PC-9 (cell line): ENCODE measurements around the gene RNU6-1. TPM values are rescaled to one million over a fixed set of nuclear protein-coding genes. Genes with fewer than 3 reads are reported as not detected.
A peak's percentile ranks its signal among the peaks of the same experiment; 100 is the strongest.

Source experiments
- BruUV-seq: library from RNA; stranded (reverse); fragments of 400-500 nt; replicated peaks from 2 replicates; lab custom pipeline; 2021; lab: Mats Ljungman, UMichigan
- CTCF ChIA-PET: fragments of 300-600 bp; sonication (Branson Sonifier 250); formaldehyde crosslinking; loops from one replicate; lab custom pipeline; 2022; ENCODE audit warnings: antibody characterized with exemption; lab: Charles Lee
- POLR2A ChIA-PET: fragments of 300-600 bp; sonication (Branson Sonifier 250); formaldehyde crosslinking; loops from one replicate; lab custom pipeline; 2022; ENCODE audit warnings: antibody characterized with exemption; ENCODE audit not compliant: unreplicated experiment; lab: Charles Lee
- DNase-seq, 2 experiments: peaks; one replicate each; pipeline versions ENCODE4 v3.0.0 to v3.0.0-alpha.2; 2015 to 2022; ENCODE audit warnings: mixed read lengths in 1 of 2
- H2AFZ ChIP-seq: fragments of 200-600 bp; sonication (generic); 2 replicates; pipeline ENCODE4 v1.8.1; 2017; ENCODE audit warnings: antibody characterized with exemption
- H3F3A ChIP-seq: fragments of 200-600 bp; sonication (generic); 2 replicates; pipeline ENCODE4 v1.8.1; 2017; ENCODE audit warnings: antibody characterized with exemption, mild to moderate bottlenecking, low read depth; ENCODE audit not compliant: insufficient read depth
- H3K27ac ChIP-seq: fragments of 200-600 bp; sonication (generic); 2 replicates; pipeline ENCODE4 v1.6.1; 2016; ENCODE audit warnings: mixed run types
- H3K27me3 ChIP-seq: fragments of 200-600 bp; sonication (generic); 2 replicates; pipeline ENCODE4 v1.6.1; 2016; ENCODE audit warnings: low read depth, mixed run types; ENCODE audit not compliant: insufficient read depth
- H3K36me3 ChIP-seq: fragments of 200-600 bp; sonication (generic); 2 replicates; pipeline ENCODE4 v1.6.1; 2016; ENCODE audit warnings: low read depth, mixed run types
- H3K4me1 ChIP-seq: fragments of 200-600 bp; sonication (generic); replicated peaks from 2 replicates; pipeline ENCODE4 v1.6.1; 2016; ENCODE audit warnings: mixed run types; ENCODE audit not compliant: insufficient read depth
- H3K4me2 ChIP-seq: fragments of 200-600 bp; sonication (generic); 2 replicates; pipeline ENCODE4 v1.6.1; 2017; ENCODE audit warnings: mixed run types
- H3K4me3 ChIP-seq: fragments of 200-600 bp; sonication (generic); 2 replicates; pipeline ENCODE4 v1.6.1; 2016; ENCODE audit warnings: mixed run types
- H3K79me2 ChIP-seq: fragments of 200-600 bp; sonication (generic); 2 replicates; pipeline ENCODE4 v1.6.1; 2017; ENCODE audit warnings: low read depth, mixed run types
- H3K9me2 ChIP-seq: fragments of 200-600 bp; sonication (generic); 2 replicates; pipeline ENCODE4 v1.8.1; 2017; ENCODE audit warnings: mild to moderate bottlenecking; ENCODE audit not compliant: insufficient read depth
- H3K9me3 ChIP-seq: fragments of 200-600 bp; sonication (generic); 2 replicates; pipeline ENCODE4 v1.8.1; 2016; ENCODE audit warnings: low read depth; ENCODE audit not compliant: insufficient read depth
- H4K20me1 ChIP-seq: fragments of 200-600 bp; sonication (generic); 2 replicates; pipeline ENCODE4 v1.8.1; 2017; ENCODE audit not compliant: insufficient read depth
- EZH2 ChIP-seq: fragments of 200-600 bp; sonication (generic); IDR thresholded peaks from 2 replicates; pipeline ENCODE4 v1.8.0; 2017; ENCODE audit warnings: antibody characterized with exemption, low read depth
- intact Hi-C: fragments of 100-400 bp; cut with micrococcal nuclease; formaldehyde crosslinking; loops from one replicate; pipeline ENCODE4 v1.10.0; 2022; ENCODE audit not compliant: unreplicated experiment
- total RNA-seq: library from RNA; stranded (reverse); gene quantifications from 2 replicates; pipeline ENCODE4 v1.2.3, GENCODE V29; 2021
- TF ChIP-seq, protein P1 (sequence below): fragments of 200-600 bp; sonication (generic); conservative IDR thresholded peaks from 2 replicates; pipeline ENCODE4 v1.6.1; 2017; ENCODE audit warnings: mixed run types, antibody characterized with exemption, mild to moderate bottlenecking, moderate library complexity

The RNU6-1 gene
- total RNA-seq, 1 experiment from 2014 or later, result not detected

DNA sequence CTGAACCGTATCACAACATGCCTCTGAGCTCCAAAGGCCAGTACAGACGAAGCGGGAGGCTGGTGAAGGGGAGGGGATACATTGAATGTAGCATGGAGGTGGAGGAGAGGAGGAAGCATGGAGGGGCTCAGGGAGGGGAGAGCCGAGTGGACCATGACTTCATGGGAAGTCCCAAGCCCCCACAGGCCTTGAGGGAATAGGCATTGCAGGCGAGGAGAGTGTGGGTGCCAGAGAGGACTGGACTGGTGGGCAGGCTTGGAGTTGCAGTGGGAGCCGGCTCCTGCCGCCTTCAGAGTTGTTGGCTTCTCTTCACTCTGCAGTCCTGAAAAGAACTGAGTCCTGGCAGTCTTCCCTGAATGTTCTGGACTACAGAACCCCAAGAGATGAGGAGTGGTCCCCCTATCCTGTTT is 3.3 kb upstream of the RNU6-1 start:
- no TSS peak for BruUV-seq
- DNase-seq, result no peak
- CTCF ChIA-PET, result no interaction called here

DNA sequence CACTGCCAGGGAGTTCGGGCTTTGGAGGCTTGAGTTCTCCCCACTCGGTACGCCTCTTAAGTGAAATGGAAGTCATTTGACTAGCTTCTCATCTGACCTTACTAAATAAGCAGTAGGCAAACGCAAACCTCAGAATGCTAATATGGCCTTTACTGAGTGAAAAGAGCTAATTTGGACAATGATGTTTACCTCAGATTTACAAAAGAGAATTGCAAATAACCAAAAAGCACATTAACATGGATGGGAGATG is 1.6 kb upstream of the RNU6-1 start:
- Histone ChIP-seq H3F3A (peaks cover 8% of the 10 kb centered on the region; the same call in 1 of the 2 replicates), H3K9me2 (no peaks in the 10 kb centered on the region), H3K4me3 (no peak overlapping the region), H3K9me3 (no peaks in the 10 kb centered on the region), H3K27me3 (no peaks in the 10 kb centered on the region), H4K20me1 (no peaks in the 10 kb centered on the region), H3K4me2 (no peak overlapping the region), H3K4me1 (peaks cover 10% of the 10 kb centered on the region), H2AFZ (no peak overlapping the region), H3K79me2 (no peaks in the 10 kb centered on the region), H3K27ac (no peak overlapping the region), H3K36me3 (no peaks in the 10 kb centered on the region)
- intact Hi-C loops, result no loop called here
- CTCF ChIA-PET, result no interaction called here
- DNase-seq, result no peak
- TF ChIP-seq EZH2, result no peak
- TF ChIP-seq, protein P1, sequence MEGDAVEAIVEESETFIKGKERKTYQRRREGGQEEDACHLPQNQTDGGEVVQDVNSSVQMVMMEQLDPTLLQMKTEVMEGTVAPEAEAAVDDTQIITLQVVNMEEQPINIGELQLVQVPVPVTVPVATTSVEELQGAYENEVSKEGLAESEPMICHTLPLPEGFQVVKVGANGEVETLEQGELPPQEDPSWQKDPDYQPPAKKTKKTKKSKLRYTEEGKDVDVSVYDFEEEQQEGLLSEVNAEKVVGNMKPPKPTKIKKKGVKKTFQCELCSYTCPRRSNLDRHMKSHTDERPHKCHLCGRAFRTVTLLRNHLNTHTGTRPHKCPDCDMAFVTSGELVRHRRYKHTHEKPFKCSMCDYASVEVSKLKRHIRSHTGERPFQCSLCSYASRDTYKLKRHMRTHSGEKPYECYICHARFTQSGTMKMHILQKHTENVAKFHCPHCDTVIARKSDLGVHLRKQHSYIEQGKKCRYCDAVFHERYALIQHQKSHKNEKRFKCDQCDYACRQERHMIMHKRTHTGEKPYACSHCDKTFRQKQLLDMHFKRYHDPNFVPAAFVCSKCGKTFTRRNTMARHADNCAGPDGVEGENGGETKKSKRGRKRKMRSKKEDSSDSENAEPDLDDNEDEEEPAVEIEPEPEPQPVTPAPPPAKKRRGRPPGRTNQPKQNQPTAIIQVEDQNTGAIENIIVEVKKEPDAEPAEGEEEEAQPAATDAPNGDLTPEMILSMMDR, result no peak
- POLR2A ChIA-PET, result no interaction called here
- no TSS peak for BruUV-seq

More for the DNA sequence above, 3.3 kb upstream of the RNU6-1 start:
- Histone ChIP-seq H3K4me3 (no peak overlapping the region), H4K20me1 (no peaks in the 10 kb centered on the region), H3K27ac (no peak overlapping the region), H3K27me3 (no peaks in the 10 kb centered on the region), H3K4me2 (no peak overlapping the region), H3K79me2 (no peaks in the 10 kb centered on the region), H3K4me1 (peaks cover 10% of the 10 kb centered on the region), H3F3A (peaks cover 8% of the 10 kb centered on the region; the same call in 1 of the 2 replicates), H2AFZ (no peak overlapping the region), H3K36me3 (no peaks in the 10 kb centered on the region), H3K9me3 (no peaks in the 10 kb centered on the region), H3K9me2 (no peaks in the 10 kb centered on the region)
- TF ChIP-seq, protein P1, result no peak
- no peak for TF ChIP-seq EZH2
- POLR2A ChIA-PET, result no interaction called here
- intact Hi-C loops, result no loop called here

DNA sequence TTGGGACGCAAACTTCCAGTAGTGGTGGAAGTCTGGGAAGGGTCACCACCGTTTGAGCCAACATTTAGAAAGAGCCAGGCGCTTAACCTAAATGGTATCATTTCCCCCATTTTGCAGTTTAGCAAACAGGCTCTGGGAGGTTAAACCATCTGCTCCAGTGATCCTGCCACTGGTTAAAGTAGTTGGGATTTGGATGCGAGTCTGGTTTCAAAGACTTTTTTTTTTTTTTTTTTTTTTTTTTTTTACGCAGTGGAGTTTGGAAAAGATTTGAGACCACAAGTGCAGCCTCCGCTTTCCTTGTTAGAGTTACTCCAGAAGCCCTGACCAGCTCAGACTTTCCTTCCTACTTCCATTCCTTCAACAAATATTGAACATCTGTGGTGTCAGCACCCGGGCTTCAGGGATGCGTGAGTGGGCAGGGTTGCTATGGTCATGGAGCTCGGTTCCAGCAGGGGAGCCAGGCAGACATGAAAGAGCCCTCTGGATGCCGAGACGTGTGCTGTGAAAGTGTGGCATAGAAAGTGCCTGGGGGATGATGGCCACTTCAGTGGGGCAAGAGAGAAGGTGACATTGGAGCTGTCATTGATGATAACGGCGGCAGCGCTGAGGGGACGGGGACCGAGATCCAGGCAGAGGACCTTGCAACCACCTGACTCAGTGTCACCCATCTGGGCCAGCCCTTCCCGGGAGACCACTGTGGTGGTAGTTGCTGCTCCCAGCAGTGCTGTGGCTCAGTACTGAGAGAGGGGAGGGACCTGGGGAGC is 1.1 kb upstream of the RNU6-1 start:
- Histone ChIP-seq H3F3A (peaks cover 8% of the 10 kb centered on the region; the same call in 1 of the 2 replicates), H3K9me3 (no peaks in the 10 kb centered on the region), H3K79me2 (no peaks in the 10 kb centered on the region), H3K9me2 (no peaks in the 10 kb centered on the region), H3K4me1 (peaks cover 10% of the 10 kb centered on the region), H3K4me3 (peak overlapping the region; percentile 69), H3K4me2 (peak overlapping the region; percentile 88), H4K20me1 (no peaks in the 10 kb centered on the region), H3K27me3 (no peaks in the 10 kb centered on the region), H3K27ac (no peak overlapping the region), H2AFZ (peak overlapping the region; percentile 99), H3K36me3 (no peaks in the 10 kb centered on the region)
- no peak for DNase-seq
- ChIA-PET CTCF (no interaction called here), POLR2A (interaction anchor here (0.6 to 0.7 kb wide), 2 partner anchors 23 to 412 kb away, joined by 7 to 8 read pairs; no protein-coding TSS in a partner anchor)
- intact Hi-C loops, result loop anchor here (1.0 kb wide), 1 partner anchor 314 kb away; no protein-coding TSS in a partner anchor
- BruUV-seq, result no TSS peak
- TF ChIP-seq, protein P1, result no peak
- no peak for TF ChIP-seq EZH2
